Uterus (tissue), 2 donors: Measurements from ENCODE around the gene CXCL12.

Experiments used
- CTCF ChIP-seq, 4 experiments: fragments of 200-600 bp in 2 of 4; fragments of 450-650 bp in 2 of 4; sonication (generic) in 2 of 4; IDR thresholded peaks; one replicate each; pipeline ENCODE4 v1.5.1; 2016 to 2019; ENCODE audit warnings: antibody characterized with exemption in 4 of 4, mild to moderate bottlenecking in 2 of 4, moderate library complexity in 1 of 4
- POLR2A ChIP-seq, 2 donors: fragments of 450-650 bp; IDR thresholded peaks; one replicate each; pipeline ENCODE4 v1.6.1; 2016; ENCODE audit warnings: antibody characterized with exemption in 2 of 2, mild to moderate bottlenecking in 1 of 2, moderate library complexity in 1 of 2

DNA sequence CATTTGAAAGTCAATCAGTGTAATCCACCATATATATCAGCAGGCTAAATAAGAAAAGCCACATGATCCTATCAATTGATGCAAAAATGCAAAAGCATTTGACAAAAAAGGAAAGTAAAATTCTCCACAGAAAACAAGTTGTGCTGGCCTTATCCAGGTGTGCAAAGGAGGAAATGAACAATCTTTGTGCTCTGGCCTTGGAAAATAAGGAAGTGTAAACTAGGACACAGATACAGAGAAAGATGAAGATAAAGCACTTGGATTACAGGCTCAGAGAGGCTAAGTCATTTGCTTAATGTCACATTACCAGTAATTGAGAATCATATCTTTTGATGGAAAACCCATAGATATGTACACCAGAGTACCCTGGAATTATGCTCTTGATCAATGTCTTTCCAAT is 54.5 kb downstream of the CXCL12 start:
- TF ChIP-seq POLR2A (IDR thresholded peaks at IDR 0.05) (no peak), CTCF (IDR thresholded peaks at IDR 0.05) (no peak)
